Measurements from ENCODE around the gene DOCK6. TPM values are rescaled to one million over a fixed set of nuclear protein-coding genes. Genes with fewer than 3 reads are reported as not detected.

Gene DOCK6
- total RNA-seq, 1 donor from 2014 or later: 43.2 TPM

Other genes with a start within 250 kb of the DOCK6 start
- 8.2 TPM for gene LDLR, start 173.1 kb downstream of the DOCK6 start, total RNA-seq
- gene SPC24, start 106.7 kb downstream of the DOCK6 start, total RNA-seq: 3.9 TPM
- 326 TPM for gene KANK2, start 65.0 kb downstream of the DOCK6 start, total RNA-seq
- not detected for gene ANGPTL8, start 22.9 kb downstream of the DOCK6 start, total RNA-seq
- not detected for gene TSPAN16, start 33.6 kb upstream of the DOCK6 start, total RNA-seq
- gene RAB3D, start 77.1 kb upstream of the DOCK6 start, total RNA-seq: 7.2 TPM
- gene TMEM205, start 83.7 kb upstream of the DOCK6 start, total RNA-seq: 77.8 TPM
- 24.5 TPM for gene CCDC159, start 84.0 kb upstream of the DOCK6 start, total RNA-seq
- 10.6 TPM for gene PLPPR2, start 92.9 kb upstream of the DOCK6 start, total RNA-seq
- gene SWSAP1, start 112.1 kb upstream of the DOCK6 start, total RNA-seq: 1.1 TPM
- gene EPOR, start 121.8 kb upstream of the DOCK6 start, total RNA-seq: 6.0 TPM
- 9.2 TPM for gene RGL3, start 156.8 kb upstream of the DOCK6 start, total RNA-seq
- 0.77 TPM for gene ODAD3, start 172.6 kb upstream of the DOCK6 start, total RNA-seq
- gene PRKCSH, start 173.1 kb upstream of the DOCK6 start, total RNA-seq: 120 TPM
- 0.66 TPM for gene ELAVL3, start 218.5 kb upstream of the DOCK6 start, total RNA-seq
- gene ZNF653, start 243.3 kb upstream of the DOCK6 start, total RNA-seq: 4.2 TPM

All from left ventricle myocardium inferior (tissue), 1 donor.